K562 (cell line): ENCODE results near the gene VSX2. TPM values are rescaled to one million over a fixed set of nuclear protein-coding genes. Genes with fewer than 3 reads are reported as not detected.

Source experiments
- ATAC-seq: fragments of 200-7000 bp; cut with Tn5 transposase; 3 replicates; pipeline ENCODE4 v1.9.1; 2020; ENCODE audit warnings: moderate library complexity
- BruUV-seq: library from RNA; stranded (reverse); fragments of 400-500 nt; replicated peaks from 2 replicates; lab custom pipeline; 2021; lab: Mats Ljungman, UMichigan
- CTCF ChIA-PET: fragments of 300-600 bp; formaldehyde crosslinking; extraction: SDS; loops from one replicate; lab custom pipeline; 2021; ENCODE audit warnings: low intra/inter-chr PET ratio; lab: Yijun Ruan, JAX
- POLR2A ChIA-PET: fragments of 300-600, 350-650 bp; sonication (Branson Sonifier 250); formaldehyde crosslinking; extraction: SDS; loops from one replicate; lab custom pipeline; 2021; ENCODE audit warnings: antibody characterized with exemption, inconsistent platforms; lab: Yijun Ruan, JAX
- DNase-seq, 4 experiments: peaks; one replicate each; pipeline versions ENCODE4 v3.0.0 to v3.0.0-alpha.2; 2011 to 2018; ENCODE audit warnings: low spot score in 3 of 4, mixed read lengths in 3 of 4; ENCODE audit errors: extremely low read depth in 1 of 4
- FAIRE-seq: peaks from 2 replicates; lab custom pipeline; 2011; peaks lifted over from hg19 to GRCh38; lab: Jason Lieb, UNC
- H2AFZ ChIP-seq: 2 replicates; pipeline ENCODE4 v1.6.0; 2011; ENCODE audit warnings: low read depth, low read length, control low read depth, inconsistent platforms
- H3K27ac ChIP-seq: fragments of 200-600 bp; 3 replicates; pipeline ENCODE4 v1.8.0; 2011; ENCODE audit warnings: low read depth, mild to moderate bottlenecking, control low read depth, inconsistent platforms, low read length, moderate library complexity, mixed read lengths; ENCODE audit errors: extremely low read depth
- H3K27me3 ChIP-seq, 2 experiments: fragments of 300-600 bp in 1 of 2; 2 replicates in 1 of 2; 3 replicates in 1 of 2; pipeline versions ENCODE4 v1.6.0 to v1.8.0; 2011; ENCODE audit warnings: inconsistent platforms in 2 of 2, low read length in 2 of 2, mild to moderate bottlenecking in 1 of 2, mixed read lengths in 1 of 2, moderate library complexity in 1 of 2; ENCODE audit not compliant: control insufficient read depth in 2 of 2, insufficient read depth in 2 of 2
- H3K36me3 ChIP-seq: fragments of 300-600 bp; 3 replicates; pipeline ENCODE4 v1.8.0; 2011; ENCODE audit warnings: mild to moderate bottlenecking, low read length, inconsistent platforms; ENCODE audit not compliant: control insufficient read depth, insufficient read depth
- H3K4me1 ChIP-seq, 2 experiments: fragments of 200-600 bp in 1 of 2; replicated peaks in 1 of 2; 2 replicates in 1 of 2; 3 replicates in 1 of 2; pipeline versions ENCODE4 v1.5.1 to v1.8.0; 2011; ENCODE audit warnings: inconsistent platforms in 2 of 2, low read length in 2 of 2, mild to moderate bottlenecking in 1 of 2, mixed read lengths in 1 of 2, moderate library complexity in 1 of 2; ENCODE audit not compliant: control insufficient read depth in 2 of 2, insufficient read depth in 2 of 2
- H3K4me2 ChIP-seq: 2 replicates; pipeline ENCODE4 v1.6.1; 2011; ENCODE audit warnings: low read length, control low read depth, inconsistent platforms, mixed read lengths; ENCODE audit not compliant: insufficient read depth
- H3K4me3 ChIP-seq: fragments of 200-600 bp; sonication (generic), shearing (Covaris generic); 2 replicates; pipeline ENCODE4 v1.5.1; 2016; ENCODE audit warnings: control low read depth, inconsistent platforms
- H3K79me2 ChIP-seq: fragments of 200-600 bp; 3 replicates; pipeline ENCODE4 v1.8.0; 2011; ENCODE audit warnings: low read length, inconsistent platforms; ENCODE audit not compliant: control insufficient read depth, insufficient read depth
- H3K9ac ChIP-seq, 2 experiments: 2 replicates each; pipeline versions ENCODE4 v1.6.0 to v1.6.1; 2011; ENCODE audit warnings: low read depth in 2 of 2, low read length in 2 of 2, control low read depth in 1 of 2, inconsistent platforms in 1 of 2, mild to moderate bottlenecking in 1 of 2, mixed read lengths in 1 of 2; ENCODE audit not compliant: insufficient read depth in 1 of 2
- H3K9me1 ChIP-seq: one replicate; pipeline ENCODE4 v1.6.0; 2011; ENCODE audit warnings: inconsistent platforms, mild to moderate bottlenecking, low read length, moderate library complexity; ENCODE audit not compliant: control insufficient read depth, insufficient read depth
- H3K9me3 ChIP-seq: replicated peaks from 2 replicates; pipeline ENCODE4 v1.5.1; 2011; ENCODE audit warnings: low read depth, low read length, inconsistent platforms; ENCODE audit not compliant: control insufficient read depth, insufficient read depth
- H4K20me1 ChIP-seq: replicated peaks from 2 replicates; pipeline ENCODE4 v1.6.1; 2011; ENCODE audit warnings: low read length, inconsistent platforms, mixed read lengths; ENCODE audit not compliant: control insufficient read depth, insufficient read depth
- MBD2 ChIP-seq: sonication (generic); IDR thresholded peaks from 2 replicates; pipeline ENCODE4 v1.6.1; 2016; ENCODE audit warnings: low read depth, borderline replicate concordance
- REST ChIP-seq, 2 experiments: fragments of 450-650 bp; formaldehyde crosslinking in 1 of 2; IDR thresholded peaks; 2 replicates each; pipeline versions ENCODE4 v1.4.0 to v1.6.1; 2014 to 2020; ENCODE audit warnings: mild to moderate bottlenecking in 2 of 2, borderline replicate concordance in 1 of 2, low read depth in 1 of 2
- U2AF2 ChIP-seq: fragments of 200-400 bp; formaldehyde crosslinking; optimal IDR thresholded peaks from 2 replicates; pipeline ENCODE3; 2017; ENCODE audit warnings: low read depth, mild to moderate bottlenecking, low read length
- WGBS: fragments of 100-300 bp; shearing (Covaris generic); methylation state at CpG from one replicate; pipeline ENCODE4 v1.1.6; 2016; ENCODE audit warnings: low coverage, mixed read lengths; ENCODE audit not compliant: insufficient coverage; ENCODE audit errors: missing lambda C conversion rate; 5-methylcytosine and 5-hydroxymethylcytosine counted together
- in situ Hi-C: fragments of 300-500 bp; cut with MboI; formaldehyde crosslinking; loops from 4 replicates; pipeline ENCODE4 v1.15.0; 2018; ENCODE audit warnings: inconsistent platforms, mixed read lengths
- intact Hi-C: fragments of 100-400 bp; cut with micrococcal nuclease; formaldehyde crosslinking; loops from 2 replicates; pipeline ENCODE4 v1.14.2; 2022
- polyA plus RNA-seq, 8 experiments: library from polyadenylated mRNA; depleted of rRNA in 4 of 8; stranded (reverse) in 5 of 8; unstranded in 3 of 8; fragments of >200 nt; fragmentation: Nextera tagmentation in 2 of 8; fragmentation: Illumina TruSeq in 1 of 8; extraction: Ambion mirVana in 2 of 8; extraction: Trizol in 1 of 8; gene quantifications; 2 replicates each; pipeline versions ENCODE4 v1.2.1 to v1.2.3, GENCODE V29; 2011 to 2014; ENCODE audit warnings: inconsistent platforms in 1 of 8, missing spikeins in 1 of 8
- total RNA-seq, 7 experiments: library from RNA; depleted of rRNA in 6 of 7; stranded (reverse); fragments of >200 nt in 6 of 7; fragmentation: Illumina TruSeq in 2 of 7; extraction: Trizol in 2 of 7; gene quantifications; 2 replicates each; pipeline versions ENCODE4 v1.2.1 to v1.2.3, GENCODE V29; 2011 to 2021; ENCODE audit warnings: low replicate concordance in 1 of 7

The VSX2 gene
- total and polyA plus RNA-seq, 9 of the 15 experiments (the other 6 are each of a cell fraction or from before 2014, with no cell fraction given) = 0.04 TPM; not detected in 8

- Histone ChIP-seq H3K9me1 (no peaks in the 10 kb centered on the region), H3K4me2 (no peak overlapping the region), H4K20me1 (no peaks in the 10 kb centered on the region), H3K9me3 (peaks cover 3% of the 10 kb centered on the region; the same call in 1 of the 2 replicates), H3K4me1 (no peaks in the 10 kb centered on the region; a peak in 1 of 5 replicates), H3K27me3 (peaks cover 0 to 34% of the 10 kb centered on the region in 2 experiments; a peak in 3 of 5 replicates), H3K4me3 (no peak overlapping the region), H3K79me2 (no peaks in the 10 kb centered on the region), H3K27ac (no peak overlapping the region), H2AFZ (no peak overlapping the region), H3K9ac (no peak overlapping the region), H3K36me3 (no peaks in the 10 kb centered on the region)
- intact Hi-C loops (no loop called here), in situ Hi-C loops (no loop called here)
- POLR2A ChIA-PET = interaction anchor here (0.6 to 0.7 kb wide), 2 partner anchors 19 to 62 kb away, joined by 3 read pairs; no protein-coding TSS in a partner anchor
- 0% methylated on average over 4 of the region's 4 CpGs for WGBS
- CTCF ChIA-PET = no interaction called here
- no peak for DNase-seq
- FAIRE-seq = no peak
- no peak for ATAC-seq
- TF ChIP-seq U2AF2 (no peak), REST (IDR thresholded peaks at IDR 0.05; ENCODE audit: borderline replicate concordance) (0 out of 2 replicates have a peak, but pooled peaks have one; percentile 7), REST (CRISPR knock-in tag; IDR thresholded peaks at IDR 0.05; ENCODE audit: low read depth) (no peak), MBD2 (no peak)
- BruUV-seq = no TSS peak
These were observed 4.2 kb upstream of the VSX2 start for GRCh38 chr14:74235017-74235416.
